A549 (cell line): ENCODE data around the gene REXO4. TPM values are rescaled to one million over a fixed set of nuclear protein-coding genes. Genes with fewer than 3 reads are reported as not detected.
"Not testable (repeated sequence)": the region's sequence is repeated elsewhere in the genome, so short reads cannot be mapped to it uniquely, and the experiment has no call there.

ENCODE experiments used
- ATAC-seq, 2 experiments: fragments of 200-7000 bp in 1 of 2; fragments of >200 bp in 1 of 2; cut with Nextera tagmentation in 1 of 2; cut with Tn5 transposase in 1 of 2; 3 replicates each; pipeline versions ENCODE4 v1.8.0 to v1.9.1; 2018 to 2020; ENCODE audit warnings: mild to moderate bottlenecking in 1 of 2, moderate library complexity in 1 of 2
- CTCF ChIA-PET: fragments of 300-600 bp; sonication (Branson Sonifier 250); formaldehyde crosslinking; extraction: SDS; loops from one replicate; lab custom pipeline; 2021; ENCODE audit warnings: antibody characterized with exemption, inconsistent platforms; lab: Yijun Ruan, JAX
- POLR2A ChIA-PET: fragments of 350-600 bp; formaldehyde crosslinking; extraction: SDS; loops from one replicate; lab custom pipeline; 2021; ENCODE audit warnings: antibody characterized with exemption, inconsistent platforms; lab: Yijun Ruan, JAX
- DNase-seq, 2 experiments: peaks; one replicate each; pipeline versions ENCODE4 v3.0.0 to v3.0.0-alpha.2; 2011 to 2016; ENCODE audit warnings: low read depth in 1 of 2, low spot score in 1 of 2
- FAIRE-seq: peaks from 2 replicates; lab custom pipeline; 2011; peaks lifted over from hg19 to GRCh38; lab: Jason Lieb, UNC
- H3K27ac ChIP-seq, 2 experiments: fragments of >200 bp; sonication (Bioruptor Twin); formaldehyde crosslinking; 3 replicates each; pipeline ENCODE4 v1.5.1; 2016 to 2017
- H3K4me1 ChIP-seq: fragments of >200 bp; sonication (Bioruptor Twin); formaldehyde crosslinking; 3 replicates; pipeline ENCODE4 v1.6.1; 2016
- H3K4me2 ChIP-seq: fragments of >200 bp; sonication (Bioruptor Twin); formaldehyde crosslinking; 3 replicates; pipeline ENCODE4 v1.6.1; 2016
- H3K4me3 ChIP-seq: fragments of >200 bp; sonication (Bioruptor Twin); formaldehyde crosslinking; 3 replicates; pipeline ENCODE4 v1.5.1; 2016
- H3K9me3 ChIP-seq: fragments of >200 bp; sonication (Bioruptor Twin); formaldehyde crosslinking; 3 replicates; pipeline ENCODE4 v1.6.1; 2016
- BHLHE40 ChIP-seq: IDR thresholded peaks from 2 replicates; pipeline ENCODE4 v1.6.1; 2012; ENCODE audit warnings: low read depth, low read length, inconsistent platforms
- CHD2 ChIP-seq: fragments of 150-350 bp; IDR thresholded peaks from 2 replicates; pipeline ENCODE4 v1.6.1; 2014; ENCODE audit warnings: low read length; ENCODE audit not compliant: partially characterized antibody
- CHD4 ChIP-seq: fragments of 200-600 bp; sonication (generic); IDR thresholded peaks from 2 replicates; pipeline ENCODE4 v1.6.1; 2016; ENCODE audit warnings: antibody characterized with exemption, mild to moderate bottlenecking, borderline replicate concordance
- CTCF ChIP-seq: fragments of >200 bp; sonication (Bioruptor Twin); formaldehyde crosslinking; IDR thresholded peaks from 3 replicates; pipeline ENCODE4 v1.5.1; 2016
- E2F6 ChIP-seq: IDR thresholded peaks from 2 replicates; pipeline ENCODE4 v1.6.1; 2012; ENCODE audit warnings: low read depth, borderline replicate concordance
- ELK1 ChIP-seq: fragments of 150-350 bp; IDR thresholded peaks from 2 replicates; pipeline ENCODE4 v1.6.1; 2014; ENCODE audit warnings: low read depth, mild to moderate bottlenecking, low read length
- EP300 ChIP-seq, 2 experiments: fragments of >200 bp; sonication (Bioruptor Twin); formaldehyde crosslinking; IDR thresholded peaks; 2 replicates in 1 of 2; 3 replicates in 1 of 2; pipeline ENCODE4 v1.6.1; 2016 to 2017
- HES2 ChIP-seq: fragments of >200 bp; sonication (Bioruptor Twin); formaldehyde crosslinking; IDR thresholded peaks from 2 replicates; pipeline ENCODE4 v1.6.1; 2016
- HOXB13 ChIP-seq: fragments of 250-450 bp; sonication (Bioruptor Pico); IDR thresholded peaks from 2 replicates; pipeline ENCODE4 v1.5.0; 2020; ENCODE audit warnings: low read depth, mild to moderate bottlenecking, moderate library complexity
- HOXB5 ChIP-seq: fragments of 250-450 bp; sonication (Bioruptor Pico); IDR thresholded peaks from 2 replicates; pipeline ENCODE4 v1.5.0; 2020; ENCODE audit warnings: mild to moderate bottlenecking, moderate library complexity
- JUN ChIP-seq, 2 experiments: fragments of >200 bp; sonication (Bioruptor Twin); formaldehyde crosslinking; IDR thresholded peaks; 2 replicates in 1 of 2; 3 replicates in 1 of 2; pipeline ENCODE4 v1.6.1; 2016 to 2017
- KDM1A ChIP-seq: fragments of 200-600 bp; sonication (generic); IDR thresholded peaks from 2 replicates; pipeline ENCODE4 v1.6.1; 2016; ENCODE audit warnings: low read depth, mild to moderate bottlenecking
- RARB ChIP-seq: fragments of 250-450 bp; sonication (Bioruptor Pico); IDR thresholded peaks from 2 replicates; pipeline ENCODE4 v1.8.0; 2021; ENCODE audit warnings: mild to moderate bottlenecking, moderate library complexity
- REST ChIP-seq: fragments of 200-600 bp; sonication (generic); IDR thresholded peaks from 2 replicates; pipeline ENCODE4 v1.6.1; 2016; ENCODE audit warnings: antibody characterized with exemption, mild to moderate bottlenecking, moderate library complexity
- RNF2 ChIP-seq: fragments of 200-600 bp; sonication (generic); IDR thresholded peaks from 2 replicates; pipeline ENCODE4 v1.6.1; 2016; ENCODE audit warnings: low read depth, mild to moderate bottlenecking, antibody characterized with exemption, moderate library complexity, borderline replicate concordance
- SMC3 ChIP-seq: fragments of >200 bp; sonication (Bioruptor Twin); formaldehyde crosslinking; IDR thresholded peaks from 3 replicates; pipeline ENCODE4 v1.6.1; 2018; ENCODE audit warnings: inconsistent platforms
- TFCP2L1 ChIP-seq: fragments of 250-450 bp; sonication (Bioruptor Pico); IDR thresholded peaks from 2 replicates; pipeline ENCODE4 v1.5.0; 2021; ENCODE audit warnings: mild to moderate bottlenecking
- ZC3H11A ChIP-seq: fragments of 450-650 bp; IDR thresholded peaks from 2 replicates; pipeline ENCODE4 v1.6.1; 2014; ENCODE audit warnings: antibody characterized with exemption, mild to moderate bottlenecking
- ZNF302 ChIP-seq: fragments of 250-450 bp; sonication (Bioruptor Pico); IDR thresholded peaks from 2 replicates; pipeline ENCODE4 v1.9.0; 2021; ENCODE audit warnings: inconsistent platforms, mild to moderate bottlenecking, moderate library complexity
- WGBS: methylation state at CpG from one replicate; pipeline ENCODE4 v1.1.6; 2017; ENCODE audit errors: missing lambda C conversion rate; 5-methylcytosine and 5-hydroxymethylcytosine counted together
- polyA plus RNA-seq, 4 experiments: library from polyadenylated mRNA; depleted of rRNA in 3 of 4; stranded (reverse); fragments of >200 nt; fragmentation: RNase III in 1 of 4; extraction: RNeasy Plus Mini Kit Qiagen cat#74134 plus additional on column Dnase treatment in 1 of 4; gene quantifications; 2 replicates in 3 of 4; 3 replicates in 1 of 4; pipeline ENCODE4 v1.2.3, GENCODE V29; 2011 to 2017

REXO4 gene
- polyA plus RNA-seq, 2 of the 4 experiments (the other 2 are of a cell fraction) = 25.8 to 31.0 TPM

- no peak for TF ChIP-seq E2F6
Measured at GRCh38 chr9:133378408-133378962, 39.3 kb downstream of the REXO4 start (continued).

GRCh38 chr9:133377721-133378216 lies 40.0 kb downstream of the REXO4 start:
- no peak for ATAC-seq
- POLR2A ChIA-PET = interaction anchor here (1.4 kb wide), 1 partner anchor 30 kb away, joined by 3 read pairs; the partner anchor contains the start of genes MED22 and RPL7A
- WGBS = 46% methylated on average over 6 of the region's 6 CpGs

GRCh38 chr9:133377280-133377679 lies 40.5 kb downstream of the REXO4 start:
- not testable (repeated sequence) for DNase-seq, H3K9me3 ChIP-seq, H3K4me3 ChIP-seq, FAIRE-seq, ATAC-seq, H3K27ac ChIP-seq
- WGBS = 87% methylated on average over 14 of the region's 14 CpGs
- Histone ChIP-seq H3K4me2 (peak overlapping the region; percentile 91), H3K4me1 (peaks cover 23% of the 10 kb centered on the region)
- ChIA-PET CTCF (interaction anchor here (0.6 to 2.9 kb wide), 14 partner anchors 9 to 193 kb away, joined by 3 to 9 read pairs (median 4); no protein-coding TSS in a partner anchor), POLR2A (interaction anchor here (0.7 to 1.4 kb wide), 6 partner anchors 15 to 83 kb away, joined by 3 to 7 read pairs (median 4); partner anchors contain the start of genes CACFD1, MED22 and RPL7A)

More at GRCh38 chr9:133377721-133378216, 40.0 kb downstream of the REXO4 start:
- H3K4me1 ChIP-seq = peaks cover 23% of the 10 kb centered on the region
- CTCF ChIA-PET = interaction anchor here (0.8 to 2.9 kb wide), 9 partner anchors 9 to 109 kb away, joined by 3 to 9 read pairs (median 4); no protein-coding TSS in a partner anchor
- FAIRE-seq (no peak), DNase-seq (peak in 1 of 2 experiments; percentile 58)
- H3K9me3 ChIP-seq = no peaks in the 10 kb centered on the region
- no peak overlapping the region for H3K4me3 ChIP-seq
- no peak overlapping the region for H3K27ac ChIP-seq
- H3K4me2 ChIP-seq = peak overlapping the region; percentile 16; the same call in 1 of the 3 replicates
- TF ChIP-seq BHLHE40 (no peak), RNF2 (no peak), ELK1 (no peak), RARB (no peak), HOXB5 (CRISPR knock-in tag) (no peak), ZNF302 (CRISPR knock-in tag) (no peak), CHD2 (no peak), CTCF (no peak), KDM1A (no peak), EP300 (IDR thresholded peaks at IDR 0.05) (no peak), HOXB13 (CRISPR knock-in tag) (no peak), ZC3H11A (no peak), TFCP2L1 (no peak), CHD4 (no peak), HES2 (no peak), REST (no peak), JUN (IDR thresholded peaks at IDR 0.05) (no peak), SMC3 (no peak)
- TF ChIP-seq, all 56 proteins: peak for 0
